Astrocyte of the spinal cord (primary cell): ENCODE measurements around the gene LPCAT4.
A peak's percentile ranks its signal among the peaks of the same experiment; 100 is the strongest.

ENCODE experiments used
- DNase-seq: peaks from one replicate; pipeline ENCODE4 v3.0.0; 2011; ENCODE audit warnings: low read depth, low spot score
- H3K4me3 ChIP-seq: 2 replicates; pipeline ENCODE4 v1.5.1; 2011; ENCODE audit warnings: low read depth, mild to moderate bottlenecking, low read length, moderate library complexity
- in situ Hi-C: cut with HindIII; loops from 2 replicates; pipeline ENCODE4 v1.10.0; 2017; ENCODE audit warnings: low sequenced_read_pairs
- TF ChIP-seq, protein P1 (sequence below): IDR thresholded peaks from 2 replicates; pipeline ENCODE4 v1.5.1; 2012; ENCODE audit warnings: low read depth, mild to moderate bottlenecking, low read length, inconsistent platforms

Gene LPCAT4

DNA sequence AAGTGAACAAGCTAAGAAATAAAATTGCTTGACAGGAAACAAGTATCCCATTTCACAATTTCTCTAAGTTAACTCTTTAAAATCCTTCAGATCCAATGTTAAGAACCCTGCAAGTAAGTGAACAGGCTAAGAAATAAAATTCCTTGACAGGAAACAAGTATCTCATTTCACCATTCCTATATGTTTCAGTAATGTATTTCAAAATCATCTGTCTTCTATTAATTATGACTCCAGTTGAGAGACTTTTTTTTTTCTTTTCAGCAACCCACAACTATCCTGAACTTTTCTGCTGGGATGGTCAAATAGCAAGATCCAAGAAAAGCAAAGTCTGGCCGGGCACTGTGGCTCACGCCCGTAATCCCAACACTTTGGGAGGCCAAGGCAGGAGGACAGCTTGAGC is 27.1 kb downstream of the LPCAT4 start:
- DNase-seq, result no peak
- TF ChIP-seq, protein P1, sequence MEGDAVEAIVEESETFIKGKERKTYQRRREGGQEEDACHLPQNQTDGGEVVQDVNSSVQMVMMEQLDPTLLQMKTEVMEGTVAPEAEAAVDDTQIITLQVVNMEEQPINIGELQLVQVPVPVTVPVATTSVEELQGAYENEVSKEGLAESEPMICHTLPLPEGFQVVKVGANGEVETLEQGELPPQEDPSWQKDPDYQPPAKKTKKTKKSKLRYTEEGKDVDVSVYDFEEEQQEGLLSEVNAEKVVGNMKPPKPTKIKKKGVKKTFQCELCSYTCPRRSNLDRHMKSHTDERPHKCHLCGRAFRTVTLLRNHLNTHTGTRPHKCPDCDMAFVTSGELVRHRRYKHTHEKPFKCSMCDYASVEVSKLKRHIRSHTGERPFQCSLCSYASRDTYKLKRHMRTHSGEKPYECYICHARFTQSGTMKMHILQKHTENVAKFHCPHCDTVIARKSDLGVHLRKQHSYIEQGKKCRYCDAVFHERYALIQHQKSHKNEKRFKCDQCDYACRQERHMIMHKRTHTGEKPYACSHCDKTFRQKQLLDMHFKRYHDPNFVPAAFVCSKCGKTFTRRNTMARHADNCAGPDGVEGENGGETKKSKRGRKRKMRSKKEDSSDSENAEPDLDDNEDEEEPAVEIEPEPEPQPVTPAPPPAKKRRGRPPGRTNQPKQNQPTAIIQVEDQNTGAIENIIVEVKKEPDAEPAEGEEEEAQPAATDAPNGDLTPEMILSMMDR, result no peak
- H3K4me3 ChIP-seq, result no peak overlapping the region
- in situ Hi-C loops, result no loop called here

DNA sequence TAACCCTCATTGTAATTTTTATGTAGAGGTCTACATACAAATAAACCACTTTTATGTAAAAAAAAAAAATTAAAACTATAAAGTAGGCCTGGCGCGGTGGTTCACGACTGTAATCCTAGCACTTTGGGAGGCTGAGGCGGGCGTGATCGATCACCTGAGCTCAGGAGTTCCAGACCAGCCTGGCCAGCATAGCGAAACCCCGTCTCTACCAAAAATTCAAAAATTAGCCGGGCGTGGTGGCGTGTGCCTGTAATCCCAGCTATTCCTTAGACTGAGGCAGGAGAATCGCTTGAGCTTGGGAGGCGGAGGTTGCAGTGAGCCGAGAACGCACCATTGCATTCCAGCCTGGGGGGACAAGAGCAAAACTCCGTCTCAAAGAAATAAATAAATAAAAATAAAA is 28.6 kb downstream of the LPCAT4 start:
- in situ Hi-C loops, result no loop called here
- peak overlapping the region; percentile 93 for H3K4me3 ChIP-seq
- TF ChIP-seq, protein P1, result no peak
- no peak for DNase-seq

DNA sequence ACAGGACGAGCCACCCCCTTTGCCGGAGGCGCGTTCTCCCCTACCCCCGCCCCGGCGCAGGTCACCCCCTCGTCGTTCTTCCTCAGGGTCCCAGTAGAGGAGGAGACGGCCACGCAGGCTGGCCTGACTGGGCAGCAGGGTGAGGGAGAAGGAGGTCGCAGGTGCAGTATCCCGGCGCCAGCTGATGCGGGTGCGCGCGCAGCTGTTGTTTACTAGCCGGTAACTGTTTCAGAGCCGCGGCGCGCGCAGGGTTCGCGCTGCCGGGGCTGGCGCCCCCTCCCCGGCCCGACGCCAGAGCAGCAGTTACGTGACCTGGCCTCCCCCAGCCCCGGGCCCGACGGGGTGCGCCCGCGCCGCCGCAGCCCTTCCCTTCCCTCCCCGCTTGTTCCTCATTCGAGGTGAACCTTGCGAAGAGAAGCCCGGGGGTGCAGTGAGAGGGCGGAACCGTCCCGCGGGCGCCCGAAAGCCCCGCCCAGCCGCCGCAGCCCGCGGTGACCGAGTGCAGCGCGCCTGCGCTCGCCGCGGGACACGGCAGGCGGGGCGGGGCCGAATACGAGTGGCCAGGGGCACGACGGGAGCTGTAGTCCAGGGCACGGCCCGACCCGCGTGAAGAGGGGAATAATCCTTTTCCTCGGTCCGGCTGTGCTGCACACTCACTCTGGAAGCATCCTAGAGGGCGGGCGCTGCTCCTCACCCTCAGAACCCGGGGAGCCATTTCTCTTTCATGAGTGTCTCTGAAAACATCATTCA is 29.3 kb downstream of the LPCAT4 start, which contains the start of gene SLC12A6:
Gene SLC12A6, minus strand, starts transcription at position 225 of the 750 bp plus-strand sequence. CDS start 1,101 bp downstream, outside the sequence.
- peak; percentile 90 for DNase-seq
- in situ Hi-C loops, result no loop called here
- TF ChIP-seq, protein P1, result no peak
- peak within 1 kb of the TSS; percentile 93 for H3K4me3 ChIP-seq

DNA sequence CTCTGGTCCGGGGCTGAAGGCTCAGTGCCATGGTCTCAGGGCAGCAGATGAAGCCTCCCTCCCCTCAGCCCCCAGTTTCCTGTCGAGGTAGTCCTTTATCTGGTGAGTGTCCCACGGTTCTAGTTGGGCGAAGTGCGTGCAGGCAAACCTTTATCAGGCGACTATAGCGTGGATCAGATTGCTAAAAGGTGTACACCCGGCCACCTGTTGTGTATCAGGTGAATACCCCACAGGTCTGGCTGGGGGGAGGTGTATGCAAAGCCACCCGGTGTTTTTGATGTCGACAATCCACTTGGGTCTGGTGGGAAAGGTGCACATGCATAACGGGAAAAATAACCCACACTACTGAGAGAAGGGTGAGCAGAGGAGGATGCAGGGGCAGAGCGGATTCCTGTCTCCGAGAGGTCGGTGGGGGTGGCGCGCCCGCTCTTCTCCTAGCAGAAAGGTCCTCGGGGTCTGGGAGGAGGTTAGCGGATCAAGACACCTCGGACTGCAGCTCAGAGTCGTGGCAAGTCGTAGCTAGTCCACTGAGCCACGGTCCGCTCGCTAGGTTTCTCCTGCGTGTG is 29.9 kb downstream of the LPCAT4 start:
- in situ Hi-C loops, result no loop called here

DNA sequence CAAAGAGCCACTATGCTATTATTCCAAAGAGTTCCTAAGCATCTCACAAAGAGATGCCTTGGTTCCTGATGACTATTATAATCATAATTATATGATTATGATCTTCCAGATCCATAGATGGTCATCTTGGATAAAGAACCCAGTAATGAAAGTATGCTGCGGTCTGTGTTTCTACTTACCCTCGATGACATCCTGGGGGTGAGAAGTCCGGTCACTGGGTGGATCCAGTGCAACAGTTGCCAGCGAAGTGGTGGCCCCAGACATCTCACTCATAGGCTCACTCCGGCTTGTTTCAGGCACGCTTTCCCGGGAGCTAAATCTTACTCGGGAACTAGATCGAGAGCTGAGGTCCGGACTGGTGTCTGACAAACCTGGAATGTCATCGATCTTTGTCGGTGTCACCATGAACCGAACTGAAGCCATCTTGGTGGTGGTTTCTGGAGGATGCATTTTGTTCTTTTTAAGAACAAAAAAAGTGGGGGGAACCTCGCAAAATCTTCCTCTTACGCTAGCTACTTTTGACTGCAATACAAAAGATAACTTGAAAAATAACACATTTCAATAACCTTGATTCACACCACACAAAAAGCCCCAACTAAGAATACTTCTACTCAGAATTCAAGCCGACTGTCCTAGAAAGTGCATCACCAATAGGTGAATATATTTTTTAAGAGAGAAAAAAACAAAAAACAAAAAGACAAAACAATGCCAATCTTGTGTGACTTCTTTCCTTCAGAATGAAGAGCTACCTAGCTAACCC is 30.6 kb downstream of the LPCAT4 start:
- no peak for DNase-seq
- in situ Hi-C loops, result no loop called here
- H3K4me3 ChIP-seq, result peak overlapping the region; percentile 93
- TF ChIP-seq, protein P1, result no peak

More for the DNA sequence above, 29.9 kb downstream of the LPCAT4 start:
- no peak for DNase-seq
- TF ChIP-seq, protein P1, result no peak
- H3K4me3 ChIP-seq, result peak overlapping the region; percentile 93

DNA sequence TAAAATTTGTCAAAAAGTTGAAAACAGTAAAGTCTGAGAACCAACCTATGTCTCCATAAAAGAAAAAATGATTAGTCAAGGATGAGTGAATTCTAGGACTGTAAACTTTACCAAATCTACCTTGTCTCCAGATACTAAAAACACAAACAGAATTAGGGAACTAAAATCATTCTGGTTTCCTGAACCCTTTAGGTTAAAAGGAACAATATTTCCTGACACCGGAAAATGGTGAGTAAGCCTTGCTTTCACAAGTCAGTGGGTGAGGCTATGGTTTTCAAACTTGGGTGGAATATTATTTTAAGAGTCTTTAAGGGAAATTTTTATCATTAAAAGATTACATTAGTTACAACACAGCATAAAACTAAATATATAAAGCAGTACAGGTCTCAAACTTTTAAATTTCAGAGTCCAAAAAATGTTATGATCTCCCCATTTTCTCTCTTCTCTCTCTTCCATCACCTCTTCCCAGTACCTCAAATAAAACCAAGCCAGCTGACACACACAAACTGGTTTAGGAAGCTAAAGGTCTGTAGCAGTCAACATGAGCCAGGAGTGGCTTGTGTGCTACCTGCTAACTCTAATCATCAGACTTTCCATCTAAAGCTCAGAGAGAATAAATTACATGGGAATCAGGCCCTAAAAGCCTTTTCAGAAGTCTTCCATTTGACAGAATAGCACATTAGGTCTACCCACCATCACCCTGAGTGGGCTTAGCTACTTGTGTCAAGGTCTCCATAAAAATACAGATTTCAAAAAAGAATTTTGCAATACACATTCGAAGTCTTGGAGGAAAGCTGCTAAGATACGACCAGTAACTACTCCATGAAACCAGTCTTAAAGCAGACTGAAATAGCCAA is 31.6 kb downstream of the LPCAT4 start:
- in situ Hi-C loops, result no loop called here
- TF ChIP-seq, protein P1, result no peak
- peak overlapping the region; percentile 12 for H3K4me3 ChIP-seq
- DNase-seq, result no peak
